ENCODE data around the gene LYPD5. TPM values are rescaled to one million over a fixed set of nuclear protein-coding genes. Genes with fewer than 3 reads are reported as not detected.
"Not testable (repeated sequence)": the region's sequence is repeated elsewhere in the genome, so short reads cannot be mapped to it uniquely, and the experiment has no call there.

LYPD5 gene
- polyA plus RNA-seq (2012; ENCODE audit: missing spikeins): not detected

- DNase-seq (ENCODE audit: insufficient read length) (no peak), FAIRE-seq (no peak)
- TF ChIP-seq TAF1 (IDR thresholded peaks at IDR 0.05; ENCODE audit: borderline replicate concordance, low read depth, low read length): no peak
- no peak for TF ChIP-seq POLR2A (IDR thresholded peaks at IDR 0.05; ENCODE audit: low read depth, low read length)
- TF ChIP-seq POLR2AphosphoS5 (IDR thresholded peaks at IDR 0.05; ENCODE audit: low read depth, low read length): no peak
Observed at GRCh38 chr19:43802216-43802951, at the start of gene LYPD5. LYPD5 (minus strand) TSS chr19:43802447; CDS start chr19:43802380, 67 bp downstream.

GRCh38 chr19:43848821-43849220, 46.6 kb upstream of the LYPD5 start:
- DNase-seq (ENCODE audit: insufficient read length) (no peak), FAIRE-seq (no peak)
- TF ChIP-seq TAF1 (IDR thresholded peaks at IDR 0.05; ENCODE audit: borderline replicate concordance, low read depth, low read length): no peak
- TF ChIP-seq POLR2A (IDR thresholded peaks at IDR 0.05; ENCODE audit: low read depth, low read length): no peak
- TF ChIP-seq POLR2AphosphoS5 (IDR thresholded peaks at IDR 0.05; ENCODE audit: low read depth, low read length): no peak

- DNase-seq (ENCODE audit: insufficient read length): no peak
- TF ChIP-seq TAF1 (IDR thresholded peaks at IDR 0.05; ENCODE audit: borderline replicate concordance, low read depth, low read length): no peak
- no peak for TF ChIP-seq POLR2AphosphoS5 (IDR thresholded peaks at IDR 0.05; ENCODE audit: low read depth, low read length)
- no peak for TF ChIP-seq POLR2A (IDR thresholded peaks at IDR 0.05; ENCODE audit: low read depth, low read length)
- no peak for FAIRE-seq
Observed at GRCh38 chr19:43847884-43848283, 45.6 kb upstream of the LYPD5 start.

GRCh38 chr19:43847246-43847645, 45.0 kb upstream of the LYPD5 start:
- DNase-seq (ENCODE audit: insufficient read length) (no peak), FAIRE-seq (no peak)
- TF ChIP-seq POLR2A (IDR thresholded peaks at IDR 0.05; ENCODE audit: low read depth, low read length): no peak
- TF ChIP-seq TAF1 (IDR thresholded peaks at IDR 0.05; ENCODE audit: borderline replicate concordance, low read depth, low read length): no peak
- no peak for TF ChIP-seq POLR2AphosphoS5 (IDR thresholded peaks at IDR 0.05; ENCODE audit: low read depth, low read length)

GRCh38 chr19:43842007-43842406, 39.8 kb upstream of the LYPD5 start:
- DNase-seq (ENCODE audit: insufficient read length) (no peak), FAIRE-seq (no peak)
- TF ChIP-seq POLR2A (IDR thresholded peaks at IDR 0.05; ENCODE audit: low read depth, low read length): no peak
- TF ChIP-seq POLR2AphosphoS5 (IDR thresholded peaks at IDR 0.05; ENCODE audit: low read depth, low read length): no peak
- TF ChIP-seq TAF1 (IDR thresholded peaks at IDR 0.05; ENCODE audit: borderline replicate concordance, low read depth, low read length): no peak

- DNase-seq (ENCODE audit: insufficient read length) (no peak), FAIRE-seq (no peak)
- TF ChIP-seq POLR2AphosphoS5 (IDR thresholded peaks at IDR 0.05; ENCODE audit: low read depth, low read length) (no peak), POLR2A (IDR thresholded peaks at IDR 0.05; ENCODE audit: low read depth, low read length) (no peak), TAF1 (IDR thresholded peaks at IDR 0.05; ENCODE audit: borderline replicate concordance, low read depth, low read length) (no peak)
Observed at GRCh38 chr19:43839139-43839538, 36.9 kb upstream of the LYPD5 start.

- DNase-seq (ENCODE audit: insufficient read length) (peak; percentile 56), FAIRE-seq (peak; percentile 76)
- no peak for TF ChIP-seq POLR2AphosphoS5 (IDR thresholded peaks at IDR 0.05; ENCODE audit: low read depth, low read length)
- peak; percentile 46; the same call in 1 of the 2 replicates for TF ChIP-seq POLR2A (IDR thresholded peaks at IDR 0.05; ENCODE audit: low read depth, low read length)
Observed at GRCh38 chr19:43826787-43827754, 24.8 kb upstream of the LYPD5 start, which contains the start of gene ZNF283. ZNF283 (plus strand) TSS chr19:43827321; CDS start chr19:43833505, 6,184 bp downstream.

GRCh38 chr19:43824572-43824971, 22.3 kb upstream of the LYPD5 start:
- not testable (repeated sequence) for FAIRE-seq; DNase-seq (ENCODE audit: insufficient read length)

- not testable (repeated sequence) for FAIRE-seq; DNase-seq (ENCODE audit: insufficient read length)
Observed at GRCh38 chr19:43823856-43824255, 21.6 kb upstream of the LYPD5 start.

- no peak for DNase-seq (ENCODE audit: insufficient read length)
- TF ChIP-seq TAF1 (IDR thresholded peaks at IDR 0.05; ENCODE audit: borderline replicate concordance, low read depth, low read length) (no peak), POLR2AphosphoS5 (IDR thresholded peaks at IDR 0.05; ENCODE audit: low read depth, low read length) (no peak), POLR2A (IDR thresholded peaks at IDR 0.05; ENCODE audit: low read depth, low read length) (no peak)
- no peak for FAIRE-seq
Observed at GRCh38 chr19:43820884-43821215, 18.6 kb upstream of the LYPD5 start.

- TF ChIP-seq POLR2AphosphoS5 (IDR thresholded peaks at IDR 0.05; ENCODE audit: low read depth, low read length) (no peak), POLR2A (IDR thresholded peaks at IDR 0.05; ENCODE audit: low read depth, low read length) (no peak), TAF1 (IDR thresholded peaks at IDR 0.05; ENCODE audit: borderline replicate concordance, low read depth, low read length) (no peak)
- DNase-seq (ENCODE audit: insufficient read length) (no peak), FAIRE-seq (no peak)
Observed at GRCh38 chr19:43820098-43820883, 18.0 kb upstream of the LYPD5 start.

All from GM12892 (cell line).